ENCODE results near the gene BRD9.

DNA sequence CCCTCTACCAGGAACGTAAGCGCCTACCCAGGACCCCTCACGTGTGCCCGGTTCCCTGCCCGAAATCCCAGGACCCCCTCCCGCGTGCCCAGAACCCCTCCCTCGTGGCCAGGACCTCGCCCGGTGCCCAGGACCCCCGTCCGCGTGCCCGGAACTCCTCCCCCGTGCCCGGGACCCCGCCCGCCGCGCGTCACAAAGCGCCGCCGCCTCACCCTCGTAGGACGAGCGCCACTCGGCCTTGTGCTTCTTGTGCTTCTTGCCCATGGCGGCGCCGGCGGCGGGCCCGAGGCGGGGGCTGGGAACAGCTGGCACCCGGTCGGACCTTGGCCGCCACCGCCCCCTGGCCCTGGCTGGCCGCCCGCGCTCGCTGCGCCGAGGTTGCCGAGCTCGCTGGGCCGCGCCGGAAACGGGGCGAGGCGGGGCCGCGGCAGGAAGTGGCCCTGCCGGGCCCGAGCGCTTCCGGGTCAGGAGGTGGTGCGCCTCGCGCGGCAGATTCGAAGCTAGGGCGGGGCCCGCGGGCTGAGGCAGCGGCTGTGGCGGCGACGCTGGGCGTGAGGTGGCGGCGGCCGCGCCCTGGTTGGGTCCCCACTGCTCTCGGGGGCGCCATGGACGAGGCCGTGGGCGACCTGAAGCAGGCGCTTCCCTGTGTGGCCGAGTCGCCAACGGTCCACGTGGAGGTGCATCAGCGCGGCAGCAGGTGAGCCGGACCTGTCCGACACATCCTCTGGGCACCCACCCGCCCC lies at the start of gene BRD9, which contains the start of gene TRIP13:
- TF ChIP-seq, protein P1, sequence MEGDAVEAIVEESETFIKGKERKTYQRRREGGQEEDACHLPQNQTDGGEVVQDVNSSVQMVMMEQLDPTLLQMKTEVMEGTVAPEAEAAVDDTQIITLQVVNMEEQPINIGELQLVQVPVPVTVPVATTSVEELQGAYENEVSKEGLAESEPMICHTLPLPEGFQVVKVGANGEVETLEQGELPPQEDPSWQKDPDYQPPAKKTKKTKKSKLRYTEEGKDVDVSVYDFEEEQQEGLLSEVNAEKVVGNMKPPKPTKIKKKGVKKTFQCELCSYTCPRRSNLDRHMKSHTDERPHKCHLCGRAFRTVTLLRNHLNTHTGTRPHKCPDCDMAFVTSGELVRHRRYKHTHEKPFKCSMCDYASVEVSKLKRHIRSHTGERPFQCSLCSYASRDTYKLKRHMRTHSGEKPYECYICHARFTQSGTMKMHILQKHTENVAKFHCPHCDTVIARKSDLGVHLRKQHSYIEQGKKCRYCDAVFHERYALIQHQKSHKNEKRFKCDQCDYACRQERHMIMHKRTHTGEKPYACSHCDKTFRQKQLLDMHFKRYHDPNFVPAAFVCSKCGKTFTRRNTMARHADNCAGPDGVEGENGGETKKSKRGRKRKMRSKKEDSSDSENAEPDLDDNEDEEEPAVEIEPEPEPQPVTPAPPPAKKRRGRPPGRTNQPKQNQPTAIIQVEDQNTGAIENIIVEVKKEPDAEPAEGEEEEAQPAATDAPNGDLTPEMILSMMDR (IDR thresholded peaks at IDR 0.05) = peak in 2 of 6 experiments; percentile 35 to 50
- TF ChIP-seq POLR2A (IDR thresholded peaks at IDR 0.05) (peak in 2 of 4 donors; percentile 58 to 82), POLR2AphosphoS5 (IDR thresholded peaks at IDR 0.05) (peak; percentile 61 to 64)
